H9 (cell line): ENCODE measurements around the gene GMPR. TPM values are rescaled to one million over a fixed set of nuclear protein-coding genes. Genes with fewer than 3 reads are reported as not detected.

Experiments
- DNase-seq: peaks from one replicate; pipeline ENCODE4 v3.0.0-alpha.2; 2017
- H2AFZ ChIP-seq: one replicate; pipeline ENCODE4 v1.6.1; 2013; ENCODE audit warnings: mild to moderate bottlenecking, low read length, control low read depth, moderate library complexity
- H2AK5ac ChIP-seq: 2 replicates; pipeline ENCODE4 v1.6.1; 2013; ENCODE audit warnings: low read length, control low read depth, mixed read lengths; ENCODE audit not compliant: insufficient read length
- H2BK120ac ChIP-seq: one replicate; pipeline ENCODE4 v1.6.1; 2013; ENCODE audit warnings: low read depth, mild to moderate bottlenecking, low read length, control low read depth, inconsistent platforms; ENCODE audit not compliant: poor library complexity, severe bottlenecking
- H2BK12ac ChIP-seq: 2 replicates; pipeline ENCODE4 v1.6.1; 2013; ENCODE audit warnings: low read length, control low read depth, mixed read lengths, low read depth; ENCODE audit not compliant: insufficient read length
- H2BK15ac ChIP-seq: 2 replicates; pipeline ENCODE4 v1.6.1; 2013; ENCODE audit warnings: low read depth, low read length, control low read depth
- H2BK20ac ChIP-seq: one replicate; pipeline ENCODE4 v1.6.1; 2013; ENCODE audit warnings: low read depth, mild to moderate bottlenecking, low read length, control low read depth, inconsistent platforms; ENCODE audit not compliant: poor library complexity, severe bottlenecking
- H2BK5ac ChIP-seq: 2 replicates; pipeline ENCODE4 v1.6.1; 2013; ENCODE audit warnings: low read length, control low read depth, mixed read lengths; ENCODE audit not compliant: insufficient read length
- H3K14ac ChIP-seq: 2 replicates; pipeline ENCODE4 v1.6.1; 2013; ENCODE audit warnings: low read length, control low read depth; ENCODE audit not compliant: insufficient read depth
- H3K18ac ChIP-seq: 2 replicates; pipeline ENCODE4 v1.6.1; 2013; ENCODE audit warnings: low read depth, mild to moderate bottlenecking, mixed read lengths, low read length, control low read depth; ENCODE audit not compliant: insufficient read length
- H3K23ac ChIP-seq: 2 replicates; pipeline ENCODE4 v1.6.1; 2013; ENCODE audit warnings: low read length, control low read depth, mixed read lengths, low read depth; ENCODE audit not compliant: insufficient read length
- H3K23me2 ChIP-seq: 2 replicates; pipeline ENCODE4 v1.6.1; 2013; ENCODE audit warnings: low read depth, mild to moderate bottlenecking, mixed read lengths, low read length, control low read depth; ENCODE audit not compliant: insufficient read length, poor library complexity, severe bottlenecking
- H3K27ac ChIP-seq: 2 replicates; pipeline ENCODE4 v1.5.1; 2013; ENCODE audit warnings: low read length, control low read depth, mixed read lengths, low read depth; ENCODE audit not compliant: insufficient read length
- H3K27me3 ChIP-seq: 2 replicates; pipeline ENCODE4 v1.6.1; 2013; ENCODE audit warnings: low read length, control low read depth, inconsistent platforms; ENCODE audit not compliant: insufficient read depth
- H3K4ac ChIP-seq: 2 replicates; pipeline ENCODE4 v1.6.1; 2013; ENCODE audit warnings: low read depth, mild to moderate bottlenecking, control low read depth, inconsistent platforms, low read length, moderate library complexity
- H3K4me1 ChIP-seq: 2 replicates; pipeline ENCODE4 v1.6.1; 2013; ENCODE audit warnings: low read length, control low read depth, inconsistent platforms; ENCODE audit not compliant: insufficient read depth
- H3K4me2 ChIP-seq: 2 replicates; pipeline ENCODE4 v1.6.1; 2013; ENCODE audit warnings: low read length, control low read depth, mixed read lengths; ENCODE audit not compliant: insufficient read length, insufficient read depth
- H3K56ac ChIP-seq: 2 replicates; pipeline ENCODE4 v1.6.1; 2013; ENCODE audit warnings: low read depth, mild to moderate bottlenecking, mixed read lengths, low read length, control low read depth; ENCODE audit not compliant: insufficient read length
- H3K79me1 ChIP-seq: 2 replicates; pipeline ENCODE4 v1.6.1; 2013; ENCODE audit warnings: low read depth, mild to moderate bottlenecking, moderate library complexity, low read length, control low read depth, inconsistent platforms; ENCODE audit not compliant: insufficient read depth, poor library complexity, severe bottlenecking
- H3K79me2 ChIP-seq: 2 replicates; pipeline ENCODE4 v1.6.1; 2013; ENCODE audit warnings: low read length, control low read depth, inconsistent platforms; ENCODE audit not compliant: insufficient read depth
- H3K9ac ChIP-seq: 2 replicates; pipeline ENCODE4 v1.6.1; 2013; ENCODE audit warnings: low read length, control low read depth, mixed read lengths; ENCODE audit not compliant: insufficient read length; ENCODE audit errors: extremely low read depth
- H3K9me3 ChIP-seq: one replicate; pipeline ENCODE4 v1.6.1; 2013; ENCODE audit warnings: low read depth, low read length, inconsistent platforms; ENCODE audit not compliant: control insufficient read depth
- H3T11ph ChIP-seq: one replicate; pipeline ENCODE4 v1.6.1; 2013; ENCODE audit warnings: mild to moderate bottlenecking, low read length, control low read depth, inconsistent platforms
- H4K20me1 ChIP-seq: one replicate; pipeline ENCODE4 v1.6.1; 2013; ENCODE audit not compliant: control insufficient read depth, insufficient read length, insufficient read depth
- H4K5ac ChIP-seq: 2 replicates; pipeline ENCODE4 v1.6.1; 2013; ENCODE audit warnings: low read depth, mild to moderate bottlenecking, mixed read lengths, low read length, control low read depth; ENCODE audit not compliant: insufficient read length
- H4K8ac ChIP-seq: replicated peaks from 2 replicates; pipeline ENCODE4 v1.6.1; 2013; ENCODE audit warnings: low read length, control low read depth, mixed read lengths, low read depth; ENCODE audit not compliant: insufficient read length
- H4K91ac ChIP-seq: 2 replicates; pipeline ENCODE4 v1.6.1; 2013; ENCODE audit warnings: low read depth, mild to moderate bottlenecking, moderate library complexity, mixed read lengths, low read length, control low read depth; ENCODE audit not compliant: insufficient read length
- H3K27ac Mint-ChIP-seq, 3 experiments: 2 replicates in 2 of 3; 3 replicates in 1 of 3; pipeline ENCODE4 v1.8.0; 2020 to 2021; ENCODE audit warnings: mixed read lengths in 3 of 3, mild to moderate bottlenecking in 1 of 3, moderate library complexity in 1 of 3
- H3K27me3 Mint-ChIP-seq: 2 replicates; pipeline ENCODE4 v1.8.0; 2021; ENCODE audit warnings: low read depth, mild to moderate bottlenecking, moderate library complexity, mixed read lengths
- H3K36me3 Mint-ChIP-seq, 3 experiments: 2 replicates in 2 of 3; 3 replicates in 1 of 3; pipeline ENCODE4 v1.8.0; 2020 to 2021; ENCODE audit warnings: low read depth in 3 of 3, mixed read lengths in 3 of 3; ENCODE audit not compliant: insufficient read depth in 1 of 3
- H3K4me1 Mint-ChIP-seq, 2 experiments: 2 replicates each; pipeline ENCODE4 v1.8.0; 2020; ENCODE audit warnings: mixed read lengths in 2 of 2
- H3K4me3 Mint-ChIP-seq, 2 experiments: 2 replicates in 1 of 2; 3 replicates in 1 of 2; pipeline ENCODE4 v1.8.0; 2020 to 2021; ENCODE audit warnings: mild to moderate bottlenecking in 2 of 2, mixed read lengths in 2 of 2, moderate library complexity in 1 of 2
- H3K9me3 Mint-ChIP-seq, 2 experiments: 2 replicates in 1 of 2; 3 replicates in 1 of 2; pipeline ENCODE4 v1.8.0; 2020; ENCODE audit warnings: mild to moderate bottlenecking in 2 of 2, mixed read lengths in 2 of 2, moderate library complexity in 1 of 2
- WGBS: extraction: QIAGEN DNeasy Blood & Tissue Kit; methylation state at CpG from one replicate; pipeline ENCODE4 v1.1.7; 2013; ENCODE audit warnings: missing lambda C conversion rate, low lambda C conversion rate, mixed read lengths; ENCODE audit not compliant: insufficient read length; ENCODE audit errors: extremely low coverage; 5-methylcytosine and 5-hydroxymethylcytosine counted together
- total RNA-seq: library from RNA; stranded (reverse); gene quantifications from 2 replicates; pipeline ENCODE4 v1.2.1, GENCODE V29; 2021
- TF ChIP-seq, protein P1 (sequence below): fragments of 200-600 bp; sonication (generic); conservative IDR thresholded peaks from 3 replicates; pipeline ENCODE4 v1.8.0; 2021; ENCODE audit warnings: antibody characterized with exemption, mild to moderate bottlenecking

The GMPR gene
- total RNA-seq, 1 experiment from 2014 or later: 0.70 TPM

DNA sequence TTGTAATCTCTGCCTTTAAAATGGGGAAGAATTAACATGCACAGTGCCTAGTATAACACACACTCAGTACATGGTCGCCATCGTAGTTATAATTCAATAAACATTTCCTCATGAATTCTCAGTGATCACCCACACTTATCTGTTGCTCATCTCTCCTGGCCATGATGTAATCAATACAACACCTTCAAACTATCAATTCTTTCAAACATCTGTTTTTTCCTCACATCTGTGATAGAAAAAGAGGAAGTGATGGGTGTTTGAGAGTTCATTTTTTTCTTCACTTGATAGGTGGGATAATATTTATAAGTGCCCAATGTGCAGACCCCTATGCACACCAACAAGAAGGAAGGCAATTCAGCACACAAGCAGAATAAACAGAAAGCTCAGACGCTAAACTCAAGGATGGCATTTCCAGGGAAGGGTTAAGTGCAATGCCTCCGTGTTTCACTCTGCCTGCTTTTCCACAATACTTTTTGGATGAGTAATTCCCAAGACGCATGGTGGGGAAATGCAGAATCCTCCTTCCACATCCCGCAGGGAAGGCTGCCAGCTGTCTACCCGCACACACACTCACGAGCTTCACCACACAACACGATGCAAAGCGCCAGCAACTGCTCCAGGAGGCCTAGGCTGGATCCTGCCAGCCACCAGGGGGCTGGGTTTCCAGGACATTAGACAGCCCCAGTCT lies 100.3 kb downstream of the GMPR start:
- WGBS: no CpG with 5 or more reads among the region's 10 CpGs

More for the DNA sequence above, 100.3 kb downstream of the GMPR start:
- Mint-ChIP-seq H3K4me3 (no peak overlapping the region), H3K27me3 (no peaks in the 10 kb centered on the region; the same call in 1 of the 2 replicates), H3K36me3 (no peaks in the 10 kb centered on the region; a peak in 1 of 7 replicates), H3K27ac (no peak overlapping the region; a peak in 1 of 7 replicates), H3K4me1 (peaks cover 10 to 12% of the 10 kb centered on the region in 2 experiments), H3K9me3 (no peaks in the 10 kb centered on the region; a peak in 2 of 5 replicates)
- Histone ChIP-seq H3K56ac (no peak overlapping the region), H3K9me3 (no peaks in the 10 kb centered on the region), H2BK20ac (no peak overlapping the region), H3K9ac (no peak overlapping the region), H2BK12ac (no peak overlapping the region), H3K4me2 (no peak overlapping the region), H3K27ac (no peak overlapping the region), H3K79me2 (no peaks in the 10 kb centered on the region), H3K23ac (no peak overlapping the region), H2BK15ac (no peak overlapping the region), H3K27me3 (no peaks in the 10 kb centered on the region), H3K23me2 (no peaks in the 10 kb centered on the region), H2BK5ac (no peak overlapping the region), H4K8ac (no peak overlapping the region), H3K4me1 (no peaks in the 10 kb centered on the region), H2AK5ac (no peak overlapping the region), H4K5ac (no peak overlapping the region), H4K20me1 (no peaks in the 10 kb centered on the region), H3K4ac (no peak overlapping the region), H2BK120ac (no peak overlapping the region), H3K79me1 (no peaks in the 10 kb centered on the region), H3T11ph (no peak overlapping the region), H4K91ac (no peak overlapping the region), H3K18ac (no peak overlapping the region), H2AFZ (no peak overlapping the region), H3K14ac (no peak overlapping the region)
- TF ChIP-seq, protein P1, sequence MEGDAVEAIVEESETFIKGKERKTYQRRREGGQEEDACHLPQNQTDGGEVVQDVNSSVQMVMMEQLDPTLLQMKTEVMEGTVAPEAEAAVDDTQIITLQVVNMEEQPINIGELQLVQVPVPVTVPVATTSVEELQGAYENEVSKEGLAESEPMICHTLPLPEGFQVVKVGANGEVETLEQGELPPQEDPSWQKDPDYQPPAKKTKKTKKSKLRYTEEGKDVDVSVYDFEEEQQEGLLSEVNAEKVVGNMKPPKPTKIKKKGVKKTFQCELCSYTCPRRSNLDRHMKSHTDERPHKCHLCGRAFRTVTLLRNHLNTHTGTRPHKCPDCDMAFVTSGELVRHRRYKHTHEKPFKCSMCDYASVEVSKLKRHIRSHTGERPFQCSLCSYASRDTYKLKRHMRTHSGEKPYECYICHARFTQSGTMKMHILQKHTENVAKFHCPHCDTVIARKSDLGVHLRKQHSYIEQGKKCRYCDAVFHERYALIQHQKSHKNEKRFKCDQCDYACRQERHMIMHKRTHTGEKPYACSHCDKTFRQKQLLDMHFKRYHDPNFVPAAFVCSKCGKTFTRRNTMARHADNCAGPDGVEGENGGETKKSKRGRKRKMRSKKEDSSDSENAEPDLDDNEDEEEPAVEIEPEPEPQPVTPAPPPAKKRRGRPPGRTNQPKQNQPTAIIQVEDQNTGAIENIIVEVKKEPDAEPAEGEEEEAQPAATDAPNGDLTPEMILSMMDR: peak; percentile 62
- no peak for DNase-seq
